ENCODE data around the gene FGFBP1. TPM values are rescaled to one million over a fixed set of nuclear protein-coding genes. Genes with fewer than 3 reads are reported as not detected.

The FGFBP1 gene
- total RNA-seq, 1 experiment from 2014 or later, result 5.0 TPM

GRCh38 chr4:15906020-15906443 is 32.5 kb downstream of the FGFBP1 start:
- BruUV-seq (replicated peaks), result no TSS peak
- Mint-ChIP-seq H3K9me3 (ENCODE audit: low read depth, unreplicated experiment) (peaks cover 14% of the 10 kb centered on the region), H3K4me1 (ENCODE audit: low read depth, unreplicated experiment) (peaks cover 18% of the 10 kb centered on the region), H3K4me3 (ENCODE audit: low read depth, unreplicated experiment) (no peak overlapping the region), H3K36me3 (ENCODE audit: insufficient read depth, unreplicated experiment) (peaks cover 11% of the 10 kb centered on the region), H3K27me3 (ENCODE audit: unreplicated experiment) (no peaks in the 10 kb centered on the region), H3K27ac (ENCODE audit: unreplicated experiment) (peak overlapping the region; percentile 68)
- DNase-seq, result peak; percentile 91
- TF ChIP-seq, protein P1, sequence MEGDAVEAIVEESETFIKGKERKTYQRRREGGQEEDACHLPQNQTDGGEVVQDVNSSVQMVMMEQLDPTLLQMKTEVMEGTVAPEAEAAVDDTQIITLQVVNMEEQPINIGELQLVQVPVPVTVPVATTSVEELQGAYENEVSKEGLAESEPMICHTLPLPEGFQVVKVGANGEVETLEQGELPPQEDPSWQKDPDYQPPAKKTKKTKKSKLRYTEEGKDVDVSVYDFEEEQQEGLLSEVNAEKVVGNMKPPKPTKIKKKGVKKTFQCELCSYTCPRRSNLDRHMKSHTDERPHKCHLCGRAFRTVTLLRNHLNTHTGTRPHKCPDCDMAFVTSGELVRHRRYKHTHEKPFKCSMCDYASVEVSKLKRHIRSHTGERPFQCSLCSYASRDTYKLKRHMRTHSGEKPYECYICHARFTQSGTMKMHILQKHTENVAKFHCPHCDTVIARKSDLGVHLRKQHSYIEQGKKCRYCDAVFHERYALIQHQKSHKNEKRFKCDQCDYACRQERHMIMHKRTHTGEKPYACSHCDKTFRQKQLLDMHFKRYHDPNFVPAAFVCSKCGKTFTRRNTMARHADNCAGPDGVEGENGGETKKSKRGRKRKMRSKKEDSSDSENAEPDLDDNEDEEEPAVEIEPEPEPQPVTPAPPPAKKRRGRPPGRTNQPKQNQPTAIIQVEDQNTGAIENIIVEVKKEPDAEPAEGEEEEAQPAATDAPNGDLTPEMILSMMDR (IDR thresholded peaks at IDR 0.05; ENCODE audit: unreplicated experiment), result no peak
- CTCF ChIA-PET, result interaction anchor here (0.6 to 2.9 kb wide), 5 partner anchors 9 to 269 kb away, joined by 4 to 16 read pairs (median 5); no protein-coding TSS in a partner anchor
- intact Hi-C loops (cut with micrococcal nuclease; ENCODE audit: unreplicated experiment), result loop anchor here (1.0 to 5.0 kb wide), 2 partner anchors 12 to 301 kb away; no protein-coding TSS in a partner anchor

DNA sequence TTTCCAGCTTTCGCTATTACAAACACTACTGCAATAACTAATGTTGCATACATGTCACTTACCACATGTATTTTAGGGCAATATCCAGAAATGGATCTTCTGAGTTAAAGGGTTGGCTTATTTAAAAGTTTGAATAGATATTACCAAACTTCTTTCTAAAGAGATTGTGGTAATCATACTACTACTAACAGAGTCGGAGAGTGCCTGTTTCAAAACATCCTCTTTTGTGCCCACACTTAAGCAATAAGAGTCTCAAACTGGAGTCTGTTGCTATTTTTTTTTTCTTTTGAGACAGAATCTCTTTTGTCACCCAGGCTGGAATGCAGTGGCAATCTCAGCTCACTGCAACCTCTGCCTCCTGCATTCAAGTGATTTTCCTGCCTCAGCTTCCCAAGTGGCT is 35.8 kb downstream of the FGFBP1 start:
- no peak for DNase-seq
- H3K4me1 Mint-ChIP-seq (ENCODE audit: low read depth, unreplicated experiment), result peaks cover 24% of the 10 kb centered on the region
- CTCF ChIA-PET, result no interaction called here
- peak overlapping the region; percentile 44 for H3K27ac Mint-ChIP-seq (ENCODE audit: unreplicated experiment)
- no TSS peak for BruUV-seq (replicated peaks)
- H3K36me3 Mint-ChIP-seq (ENCODE audit: insufficient read depth, unreplicated experiment), result peaks cover 11% of the 10 kb centered on the region
- H3K27me3 Mint-ChIP-seq (ENCODE audit: unreplicated experiment), result no peaks in the 10 kb centered on the region
- TF ChIP-seq, protein P1 (IDR thresholded peaks at IDR 0.05; ENCODE audit: unreplicated experiment), result no peak
- intact Hi-C loops (cut with micrococcal nuclease; ENCODE audit: unreplicated experiment), result no loop called here
- peaks cover 15% of the 10 kb centered on the region for H3K9me3 Mint-ChIP-seq (ENCODE audit: low read depth, unreplicated experiment)
- no peak overlapping the region for H3K4me3 Mint-ChIP-seq (ENCODE audit: low read depth, unreplicated experiment)

- CTCF ChIA-PET, result no interaction called here
- H3K9me3 Mint-ChIP-seq (ENCODE audit: low read depth, unreplicated experiment), result peaks cover 15% of the 10 kb centered on the region
- intact Hi-C loops (cut with micrococcal nuclease; ENCODE audit: unreplicated experiment), result no loop called here
Measured at GRCh38 chr4:15901998-15902397, 36.5 kb downstream of the FGFBP1 start.

GRCh38 chr4:15901007-15901406 is 37.5 kb downstream of the FGFBP1 start:
- H3K36me3 Mint-ChIP-seq (ENCODE audit: insufficient read depth, unreplicated experiment), result peaks cover 6% of the 10 kb centered on the region
- H3K27me3 Mint-ChIP-seq (ENCODE audit: unreplicated experiment), result no peaks in the 10 kb centered on the region
- H3K4me3 Mint-ChIP-seq (ENCODE audit: low read depth, unreplicated experiment), result no peak overlapping the region
- CTCF ChIA-PET, result no interaction called here
- TF ChIP-seq, protein P1 (IDR thresholded peaks at IDR 0.05; ENCODE audit: unreplicated experiment), result no peak
- intact Hi-C loops (cut with micrococcal nuclease; ENCODE audit: unreplicated experiment), result no loop called here
- H3K9me3 Mint-ChIP-seq (ENCODE audit: low read depth, unreplicated experiment), result peaks cover 15% of the 10 kb centered on the region
- no peak for DNase-seq
- H3K27ac Mint-ChIP-seq (ENCODE audit: unreplicated experiment), result no peak overlapping the region
- no TSS peak for BruUV-seq (replicated peaks)
- H3K4me1 Mint-ChIP-seq (ENCODE audit: low read depth, unreplicated experiment), result peaks cover 32% of the 10 kb centered on the region

More at GRCh38 chr4:15901998-15902397, 36.5 kb downstream of the FGFBP1 start:
- Mint-ChIP-seq H3K27ac (ENCODE audit: unreplicated experiment) (no peak overlapping the region), H3K36me3 (ENCODE audit: insufficient read depth, unreplicated experiment) (peaks cover 11% of the 10 kb centered on the region), H3K4me3 (ENCODE audit: low read depth, unreplicated experiment) (no peak overlapping the region), H3K4me1 (ENCODE audit: low read depth, unreplicated experiment) (peaks cover 27% of the 10 kb centered on the region), H3K27me3 (ENCODE audit: unreplicated experiment) (no peaks in the 10 kb centered on the region)
- TF ChIP-seq, protein P1 (IDR thresholded peaks at IDR 0.05; ENCODE audit: unreplicated experiment), result no peak
- DNase-seq, result no peak
- no TSS peak for BruUV-seq (replicated peaks)
